GM19035 (cell line): ENCODE measurements around the gene INTS4.
"Not testable (repeated sequence)": the region's sequence is repeated elsewhere in the genome, so short reads cannot be mapped to it uniquely, and the experiment has no call there.

Experiments
- ATAC-seq: cut with Tn5 transposase; IDR thresholded peaks from one replicate; pipeline ENCODE4 v1.9.1; 2021; ENCODE audit not compliant: unreplicated experiment

The INTS4 gene

GRCh38 chr11:78025378-78025777, 30.9 kb upstream of the INTS4 start:
- no peak for ATAC-seq

GRCh38 chr11:78023426-78023825, 29.0 kb upstream of the INTS4 start:
- no peak for ATAC-seq

GRCh38 chr11:78022397-78023396, 28.2 kb upstream of the INTS4 start, which contains the start of gene KCTD14:
TSS of gene KCTD14 (minus strand) at chr11:78023276. CDS start at chr11:78023249, 27 bp downstream.
- ATAC-seq = peak; percentile 70

- no peak for ATAC-seq
These were observed 27.1 kb upstream of the INTS4 start for GRCh38 chr11:78021611-78022010.

GRCh38 chr11:78020246-78020645, 25.8 kb upstream of the INTS4 start:
- no peak for ATAC-seq

- no peak for ATAC-seq
These were observed 25.3 kb upstream of the INTS4 start for GRCh38 chr11:78019808-78020207.

- ATAC-seq = no peak
These were observed 21.4 kb upstream of the INTS4 start for GRCh38 chr11:78015878-78016277.

GRCh38 chr11:78014937-78015520, 20.6 kb upstream of the INTS4 start:
- ATAC-seq = not testable (repeated sequence)

GRCh38 chr11:78011301-78011700, 16.8 kb upstream of the INTS4 start:
- no peak for ATAC-seq

- ATAC-seq = no peak
These were observed 16.3 kb upstream of the INTS4 start for GRCh38 chr11:78010755-78011154.

- ATAC-seq = no peak
These were observed 15.8 kb upstream of the INTS4 start for GRCh38 chr11:78010304-78010703.

GRCh38 chr11:78009062-78009461, 14.6 kb upstream of the INTS4 start:
- ATAC-seq = no peak

GRCh38 chr11:78000193-78000592, 5.7 kb upstream of the INTS4 start:
- peak; percentile 51 for ATAC-seq

GRCh38 chr11:77999446-78000030, 5.1 kb upstream of the INTS4 start:
- ATAC-seq = no peak

- ATAC-seq = no peak
These were observed 566 bp downstream of the INTS4 start for GRCh38 chr11:77993902-77994301.

GRCh38 chr11:77990981-77991380, 3.5 kb downstream of the INTS4 start:
- ATAC-seq = no peak

GRCh38 chr11:77986456-77986855, 8.0 kb downstream of the INTS4 start:
- ATAC-seq = not testable (repeated sequence)

- no peak for ATAC-seq
These were observed 13.0 kb downstream of the INTS4 start for GRCh38 chr11:77981346-77981947.

- ATAC-seq = peak; percentile 53
These were observed 26.1 kb downstream of the INTS4 start for GRCh38 chr11:77968337-77968736.

GRCh38 chr11:77967753-77968152, 26.7 kb downstream of the INTS4 start:
- ATAC-seq = no peak

- no peak for ATAC-seq
These were observed 27.3 kb downstream of the INTS4 start for GRCh38 chr11:77967121-77967520.
